Activated naive CD4-positive, alpha-beta T cell treated with anti-CD3 and anti-CD28 coated beads, Interleukin-2, amount 50 U/mL, for 24 hours (primary cell): ENCODE measurements around the gene RNF20.

Experiments
- H3K27ac Mint-ChIP-seq: one replicate; pipeline ENCODE4 v1.8.0; 2021; ENCODE audit warnings: mild to moderate bottlenecking, mixed read lengths
- H3K27me3 Mint-ChIP-seq: one replicate; pipeline ENCODE4 v1.8.0; 2021; ENCODE audit warnings: mixed read lengths
- H3K36me3 Mint-ChIP-seq: one replicate; pipeline ENCODE4 v1.8.0; 2021; ENCODE audit warnings: mixed read lengths
- H3K4me1 Mint-ChIP-seq: one replicate; pipeline ENCODE4 v1.8.0; 2021; ENCODE audit warnings: mixed read lengths
- H3K4me3 Mint-ChIP-seq: one replicate; pipeline ENCODE4 v1.8.0; 2021; ENCODE audit warnings: mild to moderate bottlenecking, mixed read lengths
- H3K9me3 Mint-ChIP-seq: one replicate; pipeline ENCODE4 v1.8.0; 2021; ENCODE audit warnings: mixed read lengths

Gene RNF20, protein sequence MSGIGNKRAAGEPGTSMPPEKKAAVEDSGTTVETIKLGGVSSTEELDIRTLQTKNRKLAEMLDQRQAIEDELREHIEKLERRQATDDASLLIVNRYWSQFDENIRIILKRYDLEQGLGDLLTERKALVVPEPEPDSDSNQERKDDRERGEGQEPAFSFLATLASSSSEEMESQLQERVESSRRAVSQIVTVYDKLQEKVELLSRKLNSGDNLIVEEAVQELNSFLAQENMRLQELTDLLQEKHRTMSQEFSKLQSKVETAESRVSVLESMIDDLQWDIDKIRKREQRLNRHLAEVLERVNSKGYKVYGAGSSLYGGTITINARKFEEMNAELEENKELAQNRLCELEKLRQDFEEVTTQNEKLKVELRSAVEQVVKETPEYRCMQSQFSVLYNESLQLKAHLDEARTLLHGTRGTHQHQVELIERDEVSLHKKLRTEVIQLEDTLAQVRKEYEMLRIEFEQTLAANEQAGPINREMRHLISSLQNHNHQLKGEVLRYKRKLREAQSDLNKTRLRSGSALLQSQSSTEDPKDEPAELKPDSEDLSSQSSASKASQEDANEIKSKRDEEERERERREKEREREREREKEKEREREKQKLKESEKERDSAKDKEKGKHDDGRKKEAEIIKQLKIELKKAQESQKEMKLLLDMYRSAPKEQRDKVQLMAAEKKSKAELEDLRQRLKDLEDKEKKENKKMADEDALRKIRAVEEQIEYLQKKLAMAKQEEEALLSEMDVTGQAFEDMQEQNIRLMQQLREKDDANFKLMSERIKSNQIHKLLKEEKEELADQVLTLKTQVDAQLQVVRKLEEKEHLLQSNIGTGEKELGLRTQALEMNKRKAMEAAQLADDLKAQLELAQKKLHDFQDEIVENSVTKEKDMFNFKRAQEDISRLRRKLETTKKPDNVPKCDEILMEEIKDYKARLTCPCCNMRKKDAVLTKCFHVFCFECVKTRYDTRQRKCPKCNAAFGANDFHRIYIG

DNA sequence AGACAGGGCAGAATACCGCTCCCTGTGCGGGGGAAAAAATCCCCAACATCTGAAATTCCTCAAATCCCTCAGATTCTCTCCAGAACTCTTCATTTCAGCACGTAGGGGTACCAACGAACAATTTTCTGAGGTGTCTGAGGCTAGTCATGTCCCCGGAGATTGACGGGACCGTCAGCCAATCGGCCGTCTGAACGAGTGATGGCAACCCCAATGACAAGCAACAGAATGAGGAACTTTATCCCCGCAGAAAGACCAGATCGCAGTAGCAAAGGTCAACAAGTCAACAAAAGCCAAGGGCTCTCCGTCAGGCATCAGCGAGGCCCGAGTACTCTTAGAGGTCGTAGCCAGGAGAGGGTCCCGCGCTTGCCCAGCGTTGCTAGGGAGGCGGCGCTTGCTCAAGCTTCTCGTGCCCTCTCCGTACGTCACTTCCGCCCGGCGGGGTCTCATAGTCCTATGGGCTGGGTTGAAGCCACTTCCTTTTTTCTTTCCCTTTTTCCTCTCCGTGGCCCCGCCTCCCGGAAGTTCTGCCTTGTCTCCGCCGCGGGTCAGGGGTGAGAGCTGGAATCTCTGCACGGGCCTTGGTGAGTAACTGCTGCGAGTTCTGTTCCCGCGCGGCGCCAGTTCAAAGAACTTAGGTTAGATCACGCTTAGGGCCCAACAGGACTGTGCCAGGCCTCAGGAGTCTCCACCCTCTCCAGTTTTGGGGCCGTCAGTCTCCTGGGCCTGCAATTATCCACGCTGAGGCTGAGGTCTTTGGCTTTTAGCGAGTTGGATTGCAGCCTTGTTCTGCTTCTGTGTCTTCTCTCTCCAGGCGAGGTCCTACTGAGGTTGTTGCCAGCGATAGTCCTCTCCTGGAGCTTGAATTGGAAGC, at the start of gene RNF20:
RNF20 (plus strand) TSS at position 520 of the 871 bp plus-strand sequence. CDS start 1,571 bp downstream, outside the sequence.
- Mint-ChIP-seq H3K27me3 (no peaks in the 10 kb centered on the region), H3K4me3 (peak within 1 kb of the TSS; percentile 97), H3K9me3 (no peaks in the 10 kb centered on the region), H3K36me3 (peaks cover 5% of the 10 kb centered on the region), H3K4me1 (peaks cover 22% of the 10 kb centered on the region), H3K27ac (peak within 1 kb of the TSS; percentile 100)

DNA sequence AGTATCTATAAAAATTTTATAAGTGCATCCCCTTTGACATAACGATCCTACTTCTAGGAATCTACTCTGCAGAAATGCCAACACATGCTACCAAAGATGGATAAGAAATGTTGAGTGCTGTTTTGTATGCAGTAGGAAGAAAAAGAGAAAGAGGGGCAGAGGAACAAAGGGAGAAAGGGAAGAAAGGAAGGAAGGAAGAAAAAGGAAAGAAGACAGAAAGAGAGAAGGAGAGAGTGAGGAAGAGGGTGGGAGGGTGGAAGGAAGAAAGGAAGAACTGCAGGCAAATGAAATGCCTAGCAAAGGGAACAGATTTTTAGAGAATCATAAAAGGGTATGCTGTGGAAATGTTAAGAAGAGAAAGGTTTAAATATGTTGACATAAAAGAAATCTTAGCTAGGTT, 49.6 kb upstream of the RNF20 start:
- peaks cover 3% of the 10 kb centered on the region for H3K4me1 Mint-ChIP-seq

DNA sequence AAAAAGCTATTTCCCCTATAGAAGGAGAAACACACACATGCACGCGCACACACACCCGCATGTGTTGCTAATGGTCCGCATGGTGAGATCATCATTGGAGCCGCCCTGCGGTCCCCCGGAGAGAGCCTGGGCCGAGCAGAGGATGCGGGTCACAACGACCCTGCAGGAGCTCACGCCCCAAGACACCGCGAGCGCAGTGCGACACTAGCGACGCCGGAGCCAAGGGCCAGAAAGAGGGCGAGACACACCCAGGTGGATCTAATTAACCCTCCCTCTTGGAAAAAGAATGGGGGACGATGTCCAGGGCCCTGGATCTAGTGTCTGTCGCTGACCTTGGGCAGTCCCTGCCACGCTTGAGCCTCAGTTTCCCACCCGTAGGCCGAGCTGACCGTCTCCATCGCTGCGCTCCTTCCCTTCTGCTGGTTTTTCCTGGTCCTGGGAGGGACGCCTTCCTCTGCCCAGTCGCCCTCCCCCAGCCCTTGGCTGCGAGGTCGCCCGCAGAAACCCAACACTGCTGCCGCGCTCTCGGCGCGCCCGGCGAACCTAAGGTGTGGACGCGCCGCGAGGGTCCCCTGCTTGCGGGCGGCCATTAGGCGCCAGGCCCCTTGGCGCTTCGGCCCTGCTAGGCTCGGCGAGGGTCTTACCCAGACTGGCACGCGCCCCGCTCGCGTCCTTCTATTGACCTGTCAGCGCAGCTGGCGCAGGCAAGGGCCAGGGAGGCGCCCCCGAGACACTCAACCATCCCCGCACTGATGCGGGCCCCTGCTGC, 47.5 kb upstream of the RNF20 start:
- H3K36me3 Mint-ChIP-seq, result no peaks in the 10 kb centered on the region
- peaks cover 55% of the 10 kb centered on the region for H3K27me3 Mint-ChIP-seq
- peaks cover 3% of the 10 kb centered on the region for H3K4me1 Mint-ChIP-seq
- H3K27ac Mint-ChIP-seq, result no peak overlapping the region
- H3K4me3 Mint-ChIP-seq, result peak overlapping the region; percentile 19
- H3K9me3 Mint-ChIP-seq, result no peaks in the 10 kb centered on the region

More for the DNA sequence above, 49.6 kb upstream of the RNF20 start:
- Mint-ChIP-seq H3K27ac (no peak overlapping the region), H3K4me3 (no peak overlapping the region), H3K9me3 (no peaks in the 10 kb centered on the region), H3K36me3 (no peaks in the 10 kb centered on the region), H3K27me3 (peaks cover 50% of the 10 kb centered on the region)

DNA sequence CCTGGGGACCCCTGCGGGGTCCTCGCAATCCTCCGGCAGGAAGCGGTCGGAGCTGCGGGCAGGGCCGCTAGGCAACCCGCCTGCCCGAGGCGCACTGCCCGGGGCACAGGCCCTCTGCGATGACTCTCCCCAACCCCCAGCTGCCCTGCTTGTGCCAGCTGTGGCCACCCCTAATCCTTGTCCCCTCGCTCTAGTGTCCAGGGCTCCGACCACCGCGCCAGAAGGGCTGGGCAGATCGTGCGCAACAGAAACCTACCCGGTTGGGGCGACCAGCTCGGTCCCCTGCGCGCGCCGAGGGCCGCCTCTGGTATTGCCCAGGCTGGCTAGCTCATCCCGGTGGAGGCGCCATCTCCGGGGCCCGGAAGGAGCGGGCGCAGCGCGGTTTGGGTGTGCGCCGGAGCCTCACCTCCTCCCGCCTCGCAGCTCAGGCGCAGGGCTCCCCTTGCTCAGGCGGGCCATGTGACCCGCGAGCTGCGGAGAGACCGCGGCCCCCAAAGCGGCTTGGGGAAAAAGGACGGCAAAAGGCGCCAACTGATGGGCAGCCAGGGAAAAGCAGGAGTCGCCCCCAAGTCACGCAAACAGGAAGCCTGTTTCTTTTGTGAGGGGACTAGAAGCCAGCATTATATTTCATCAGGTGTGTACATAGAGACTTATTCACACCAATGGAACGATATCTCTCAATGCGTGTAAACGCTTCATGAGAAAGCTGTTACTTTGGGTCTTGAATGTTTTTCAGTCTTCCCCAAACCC, 46.8 kb upstream of the RNF20 start:
- Mint-ChIP-seq H3K27ac (no peak overlapping the region), H3K4me1 (peaks cover 3% of the 10 kb centered on the region), H3K4me3 (no peak overlapping the region), H3K9me3 (no peaks in the 10 kb centered on the region), H3K27me3 (peaks cover 54% of the 10 kb centered on the region), H3K36me3 (no peaks in the 10 kb centered on the region)

DNA sequence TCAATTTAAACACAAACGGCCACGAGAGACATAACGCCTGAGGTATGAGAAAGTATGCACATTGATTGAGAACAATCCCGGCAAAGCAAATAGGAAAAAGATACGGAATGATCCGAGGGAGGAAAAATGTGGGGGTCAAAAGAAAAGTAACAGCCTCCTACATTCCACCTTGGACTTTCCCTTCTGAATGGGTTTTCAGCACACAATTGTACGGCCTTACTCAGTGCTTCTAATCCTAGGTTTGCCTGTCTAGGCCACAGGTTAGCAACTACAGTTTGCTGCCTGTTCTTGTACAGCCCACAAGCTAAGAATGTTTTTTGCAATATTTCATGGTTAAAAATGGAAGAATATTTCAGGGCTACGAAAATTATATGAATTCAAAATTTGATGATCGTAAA, 46.2 kb upstream of the RNF20 start:
- Mint-ChIP-seq H3K9me3 (no peaks in the 10 kb centered on the region), H3K4me1 (peaks cover 3% of the 10 kb centered on the region), H3K27ac (no peak overlapping the region), H3K36me3 (no peaks in the 10 kb centered on the region), H3K27me3 (peaks cover 54% of the 10 kb centered on the region), H3K4me3 (no peak overlapping the region)

DNA sequence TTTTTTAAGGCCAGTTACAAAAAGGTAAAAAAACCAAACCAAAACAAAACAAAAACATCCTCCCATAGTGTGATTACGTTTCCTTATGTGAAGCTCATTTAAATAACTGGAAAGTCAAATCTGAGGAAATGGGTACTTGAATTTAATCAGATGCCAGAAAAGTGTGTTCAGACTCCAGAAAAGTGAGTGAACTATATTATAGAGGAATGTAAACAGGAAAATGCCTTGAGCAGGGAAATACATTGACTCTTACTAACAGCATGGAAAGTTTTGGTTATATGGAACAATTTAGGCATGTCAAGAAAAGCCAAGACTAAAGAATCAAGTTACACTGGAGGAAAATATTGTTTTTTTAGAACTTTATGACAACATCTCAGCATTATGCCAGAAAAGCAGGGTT, 37.8 kb upstream of the RNF20 start:
- H3K4me3 Mint-ChIP-seq, result no peak overlapping the region
- H3K27ac Mint-ChIP-seq, result peak overlapping the region; percentile 1
- H3K36me3 Mint-ChIP-seq, result no peaks in the 10 kb centered on the region
- H3K4me1 Mint-ChIP-seq, result no peaks in the 10 kb centered on the region
- peaks cover 5% of the 10 kb centered on the region for H3K9me3 Mint-ChIP-seq
- H3K27me3 Mint-ChIP-seq, result peaks cover 18% of the 10 kb centered on the region

DNA sequence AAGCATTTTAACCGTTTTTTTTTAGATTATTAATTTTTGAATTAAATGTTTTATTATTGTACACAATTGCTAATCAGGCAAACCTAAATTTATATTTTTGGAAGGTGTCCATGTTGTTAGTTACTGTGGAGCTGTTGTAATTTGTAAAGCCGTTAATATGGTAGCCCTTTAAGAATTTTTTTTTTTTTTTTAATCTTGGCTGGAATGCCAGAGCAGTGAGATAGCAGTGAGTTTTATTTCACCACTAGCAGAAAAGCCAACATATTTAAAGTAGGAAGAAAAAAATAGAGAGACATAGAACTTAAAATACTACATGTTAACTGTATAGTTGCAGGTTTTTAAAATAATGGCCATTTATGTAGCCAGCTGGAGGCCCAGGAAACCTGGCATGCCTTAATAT, 35.3 kb upstream of the RNF20 start:
- peaks cover 4% of the 10 kb centered on the region for H3K9me3 Mint-ChIP-seq
- H3K36me3 Mint-ChIP-seq, result no peaks in the 10 kb centered on the region
- no peak overlapping the region for H3K4me3 Mint-ChIP-seq
- no peak overlapping the region for H3K27ac Mint-ChIP-seq
- peaks cover 7% of the 10 kb centered on the region for H3K27me3 Mint-ChIP-seq
- no peaks in the 10 kb centered on the region for H3K4me1 Mint-ChIP-seq

DNA sequence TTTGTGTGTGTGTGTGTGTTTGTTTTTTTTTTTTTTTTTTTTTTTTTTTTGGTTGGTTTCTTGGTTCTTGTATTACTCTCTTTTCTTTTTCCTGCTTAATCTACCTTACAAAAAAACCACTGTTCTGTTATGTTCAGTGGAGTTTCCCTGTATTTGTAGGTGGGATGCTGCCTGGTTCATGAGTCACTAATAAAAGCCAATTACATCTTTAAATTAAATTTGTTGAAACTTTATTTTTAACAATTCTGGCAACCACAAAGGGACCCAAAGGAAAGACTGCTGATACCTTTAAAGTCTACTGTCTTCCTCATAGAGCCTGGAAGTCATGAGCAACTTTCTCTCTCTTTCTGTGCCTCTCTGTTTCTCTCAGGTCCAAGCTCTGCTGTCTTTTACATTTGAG, 29.5 kb upstream of the RNF20 start:
- Mint-ChIP-seq H3K36me3 (no peaks in the 10 kb centered on the region), H3K9me3 (no peaks in the 10 kb centered on the region), H3K27ac (no peak overlapping the region), H3K4me1 (no peaks in the 10 kb centered on the region), H3K4me3 (no peak overlapping the region), H3K27me3 (peaks cover 7% of the 10 kb centered on the region)

DNA sequence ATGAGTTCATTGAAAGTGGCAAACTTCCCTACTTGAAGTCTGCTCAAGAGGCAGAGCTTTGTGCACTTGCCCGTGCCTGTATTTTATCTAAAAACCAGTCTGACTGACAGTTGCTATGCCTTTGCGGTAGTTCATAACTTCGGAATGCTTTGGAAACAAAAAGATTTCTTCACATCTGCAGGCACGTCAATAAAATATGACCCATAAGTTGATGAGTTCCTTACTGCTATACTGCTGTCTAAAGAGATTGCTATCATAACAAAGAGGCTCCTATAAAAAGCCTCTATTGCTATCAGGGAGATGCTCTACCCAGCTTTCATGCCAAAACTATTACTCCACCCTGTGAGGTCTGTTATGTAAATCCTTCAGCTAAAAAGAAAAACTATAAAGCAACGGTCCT, 25.4 kb upstream of the RNF20 start:
- Mint-ChIP-seq H3K4me1 (no peaks in the 10 kb centered on the region), H3K36me3 (no peaks in the 10 kb centered on the region), H3K27me3 (peaks cover 7% of the 10 kb centered on the region), H3K27ac (no peak overlapping the region), H3K9me3 (no peaks in the 10 kb centered on the region), H3K4me3 (no peak overlapping the region)

DNA sequence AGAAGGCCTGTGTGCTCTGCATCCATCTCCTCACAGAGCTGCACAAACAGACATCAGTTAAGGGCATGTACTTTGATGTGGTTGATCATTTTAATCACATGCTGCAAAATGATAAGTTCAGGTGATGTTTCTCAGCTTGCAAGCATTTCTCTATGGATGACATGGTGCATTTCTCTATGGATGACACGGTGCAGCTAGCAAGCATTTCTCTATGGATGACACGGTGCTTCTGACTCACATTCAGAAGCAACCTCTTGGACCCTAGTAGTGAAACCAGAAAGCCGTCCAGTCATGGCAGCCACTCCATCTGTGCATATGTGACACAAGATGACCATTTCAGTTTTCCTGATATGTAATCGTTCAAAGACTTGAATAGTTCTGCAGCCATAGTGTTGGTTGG, 24.1 kb upstream of the RNF20 start:
- Mint-ChIP-seq H3K27me3 (peaks cover 3% of the 10 kb centered on the region), H3K4me3 (no peak overlapping the region), H3K4me1 (no peaks in the 10 kb centered on the region), H3K36me3 (no peaks in the 10 kb centered on the region), H3K9me3 (no peaks in the 10 kb centered on the region), H3K27ac (no peak overlapping the region)

DNA sequence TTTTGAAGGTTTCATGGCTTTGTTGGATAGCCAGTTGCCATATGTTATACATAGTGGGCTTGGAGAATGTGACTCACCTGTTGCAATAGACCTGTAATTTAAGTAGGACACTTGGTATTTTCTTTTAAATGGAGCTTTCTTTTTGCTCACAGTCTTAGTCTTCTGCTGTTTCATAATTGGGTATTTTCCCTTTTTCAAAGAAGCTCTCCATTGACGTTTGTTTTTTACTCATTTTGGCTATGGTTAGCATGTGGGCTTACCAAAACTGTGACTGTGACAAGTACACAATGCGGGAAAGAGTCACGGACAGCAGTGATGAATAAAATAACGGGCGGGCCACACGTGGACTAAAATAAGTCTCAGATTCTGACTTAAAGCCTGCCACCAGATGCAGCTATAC, 23.2 kb upstream of the RNF20 start:
- Mint-ChIP-seq H3K36me3 (no peaks in the 10 kb centered on the region), H3K4me3 (no peak overlapping the region), H3K27me3 (peaks cover 3% of the 10 kb centered on the region), H3K9me3 (no peaks in the 10 kb centered on the region), H3K27ac (no peak overlapping the region), H3K4me1 (no peaks in the 10 kb centered on the region)

DNA sequence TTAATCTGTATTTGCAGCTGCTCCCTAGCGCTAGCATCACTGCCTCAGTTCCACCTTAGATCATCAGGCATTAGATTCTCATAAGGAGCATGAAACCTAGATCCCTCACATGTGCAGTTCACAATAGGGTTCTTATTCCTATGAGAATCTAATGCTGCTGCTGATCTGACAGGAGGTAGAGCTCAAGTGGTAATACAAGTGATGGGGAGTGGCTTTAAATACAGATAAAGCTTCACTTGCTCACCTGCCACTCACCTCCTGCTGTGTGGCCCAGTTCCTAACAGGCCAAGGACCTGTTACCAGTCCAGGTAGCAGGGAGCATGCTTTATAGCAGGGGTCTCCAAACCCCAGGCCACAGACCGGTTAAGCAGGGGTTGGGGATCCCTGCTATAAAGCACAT, 22.6 kb upstream of the RNF20 start:
- peaks cover 2% of the 10 kb centered on the region for H3K27me3 Mint-ChIP-seq

DNA sequence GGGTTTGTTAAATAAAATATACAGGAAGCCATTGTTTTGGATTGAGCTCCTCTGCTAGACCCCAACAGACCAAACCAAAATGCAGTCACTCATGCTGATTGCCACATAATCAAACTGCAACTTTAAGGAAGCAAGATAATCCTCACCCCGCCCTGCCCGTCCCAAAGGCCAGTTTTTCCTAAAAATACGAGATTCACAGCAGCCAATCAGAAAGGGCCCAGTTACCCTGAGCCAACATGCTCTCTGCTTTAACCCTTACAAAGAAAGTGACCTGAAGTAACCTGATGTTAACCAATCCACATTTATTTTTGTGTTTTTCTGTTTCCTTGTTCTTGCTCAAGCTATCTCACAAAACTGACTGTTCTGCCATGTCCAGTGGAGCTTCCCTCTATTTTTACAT, 21.5 kb upstream of the RNF20 start:
- no peaks in the 10 kb centered on the region for H3K9me3 Mint-ChIP-seq
- H3K27me3 Mint-ChIP-seq, result peaks cover 3% of the 10 kb centered on the region
- no peaks in the 10 kb centered on the region for H3K4me1 Mint-ChIP-seq
- H3K4me3 Mint-ChIP-seq, result no peak overlapping the region
- no peak overlapping the region for H3K27ac Mint-ChIP-seq
- H3K36me3 Mint-ChIP-seq, result no peaks in the 10 kb centered on the region

More for the DNA sequence above, 22.6 kb upstream of the RNF20 start:
- Mint-ChIP-seq H3K4me3 (no peak overlapping the region), H3K36me3 (no peaks in the 10 kb centered on the region), H3K4me1 (no peaks in the 10 kb centered on the region), H3K9me3 (no peaks in the 10 kb centered on the region), H3K27ac (no peak overlapping the region)

DNA sequence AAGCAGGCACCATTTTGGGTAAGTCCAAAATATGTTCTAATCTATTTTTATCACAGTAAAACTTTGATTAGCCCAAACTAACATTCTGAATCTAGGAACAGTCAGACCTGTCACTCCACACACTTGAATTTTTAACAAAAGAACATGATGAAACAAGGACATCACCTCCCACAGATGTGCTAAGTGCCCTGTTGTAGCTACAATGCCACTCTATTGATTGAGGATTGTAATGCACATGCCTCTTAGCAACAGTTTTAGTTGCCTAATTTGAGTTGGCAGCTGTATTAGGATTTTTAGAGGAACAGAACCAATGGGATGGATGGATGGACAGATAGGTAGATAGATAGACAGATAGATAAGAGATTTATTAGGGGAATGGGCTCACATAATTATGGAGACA, 20.3 kb upstream of the RNF20 start:
- no peaks in the 10 kb centered on the region for H3K4me1 Mint-ChIP-seq
- H3K27ac Mint-ChIP-seq, result no peak overlapping the region
- H3K27me3 Mint-ChIP-seq, result peaks cover 4% of the 10 kb centered on the region
- no peak overlapping the region for H3K4me3 Mint-ChIP-seq
- no peaks in the 10 kb centered on the region for H3K9me3 Mint-ChIP-seq
- no peaks in the 10 kb centered on the region for H3K36me3 Mint-ChIP-seq
